OCI-LY7 (cell line): ENCODE measurements around the gene WEE2. TPM values are rescaled to one million over a fixed set of nuclear protein-coding genes. Genes with fewer than 3 reads are reported as not detected.

Experiments
- BruUV-seq: library from RNA; stranded (reverse); fragments of 400-500 nt; replicated peaks from 2 replicates; lab custom pipeline; 2021; lab: Mats Ljungman, UMichigan
- CTCF ChIA-PET: fragments of 300-600 bp; sonication (Branson Sonifier 250); formaldehyde crosslinking; loops from one replicate; lab custom pipeline; 2022; ENCODE audit warnings: antibody characterized with exemption; ENCODE audit not compliant: unreplicated experiment; lab: Charles Lee
- POLR2A ChIA-PET: fragments of 300-600 bp; sonication (Branson Sonifier 250); formaldehyde crosslinking; loops from one replicate; lab custom pipeline; 2022; ENCODE audit warnings: antibody characterized with exemption; lab: Charles Lee
- DNase-seq: peaks from one replicate; pipeline ENCODE4 v3.0.0-alpha.2; 2015; ENCODE audit warnings: low spot score
- H2AFZ ChIP-seq: fragments of 200-600 bp; sonication (generic), shearing (Covaris generic); 2 replicates; pipeline ENCODE4 v1.6.1; 2014; ENCODE audit warnings: mild to moderate bottlenecking, antibody characterized with exemption, low read length, moderate library complexity
- H3K27ac ChIP-seq: fragments of 200-600 bp; sonication (generic); 2 replicates; pipeline ENCODE4 v1.5.1; 2014; ENCODE audit warnings: mixed run types, low read depth, mild to moderate bottlenecking, moderate library complexity, low read length, inconsistent platforms; ENCODE audit not compliant: poor library complexity, severe bottlenecking
- H3K36me3 ChIP-seq: fragments of 200-600 bp; sonication (generic); 2 replicates; pipeline ENCODE4 v1.6.1; 2014; ENCODE audit warnings: mild to moderate bottlenecking, antibody characterized with exemption, low read length, moderate library complexity, mixed read lengths; ENCODE audit not compliant: insufficient read depth
- H3K4me1 ChIP-seq: fragments of 200-600 bp; sonication (generic); 2 replicates; pipeline ENCODE4 v1.5.1; 2014; ENCODE audit warnings: mild to moderate bottlenecking, low read length; ENCODE audit not compliant: insufficient read depth, poor library complexity, severe bottlenecking
- H3K4me2 ChIP-seq: fragments of 200-600 bp; sonication (generic); 2 replicates; pipeline ENCODE4 v1.6.1; 2014; ENCODE audit warnings: mild to moderate bottlenecking, low read length
- H3K4me3 ChIP-seq: fragments of 200-600 bp; sonication (generic); 2 replicates; pipeline ENCODE4 v1.5.1; 2014; ENCODE audit warnings: mild to moderate bottlenecking, low read depth, low read length; ENCODE audit not compliant: poor library complexity, severe bottlenecking
- H3K79me2 ChIP-seq: fragments of 200-600 bp; sonication (generic); 2 replicates; pipeline ENCODE4 v1.6.1; 2016; ENCODE audit warnings: low read depth, mild to moderate bottlenecking, low read length, moderate library complexity, mixed read lengths; ENCODE audit not compliant: insufficient read depth
- H3K9me2 ChIP-seq: fragments of 200-600 bp; sonication (generic); 2 replicates; pipeline ENCODE4 v1.6.1; 2016; ENCODE audit warnings: mild to moderate bottlenecking, low read length, mixed read lengths; ENCODE audit not compliant: insufficient read depth
- H3K9me3 ChIP-seq: fragments of 200-600 bp; sonication (generic); 2 replicates; pipeline ENCODE4 v1.6.1; 2014; ENCODE audit warnings: mild to moderate bottlenecking, mixed run types, low read length, mixed read lengths
- H4K20me1 ChIP-seq: fragments of 200-600 bp; sonication (generic); 2 replicates; pipeline ENCODE4 v1.6.1; 2014; ENCODE audit warnings: mild to moderate bottlenecking, antibody characterized with exemption, low read length, moderate library complexity, mixed read lengths; ENCODE audit not compliant: insufficient read depth
- EZH2phosphoT487 ChIP-seq: fragments of 200-600 bp; sonication (generic); IDR thresholded peaks from 2 replicates; pipeline ENCODE4 v1.6.1; 2018; ENCODE audit warnings: low read depth, borderline replicate concordance, mild to moderate bottlenecking, mixed run types, antibody characterized with exemption, low read length, moderate library complexity, mixed read lengths
- intact Hi-C: fragments of 100-400 bp; cut with micrococcal nuclease; formaldehyde crosslinking; loops from one replicate; pipeline ENCODE4 v1.10.0; 2022; ENCODE audit not compliant: unreplicated experiment
- total RNA-seq, 2 experiments: library from RNA; depleted of rRNA in 1 of 2; stranded (reverse); fragments of >200 nt in 1 of 2; shearing (Covaris generic) in 1 of 2; gene quantifications; 2 replicates each; pipeline ENCODE4 v1.2.3, GENCODE V29; 2014 to 2022
- TF ChIP-seq, protein P1 (sequence below): fragments of 200-600 bp; sonication (generic); conservative IDR thresholded peaks from 2 replicates; pipeline ENCODE4 v1.5.1; 2014; ENCODE audit warnings: mild to moderate bottlenecking, antibody characterized with exemption, low read length, moderate library complexity, mixed read lengths

WEE2 gene
- total RNA-seq, 2 experiments from 2014 or later: not detected

GRCh38 chr7:141706239-141707064 is 1.7 kb upstream of the WEE2 start:
- CTCF ChIA-PET: no interaction called here
- Histone ChIP-seq H3K36me3 (no peaks in the 10 kb centered on the region), H3K4me3 (no peak overlapping the region), H3K79me2 (no peaks in the 10 kb centered on the region), H3K9me3 (no peaks in the 10 kb centered on the region), H3K4me2 (no peak overlapping the region), H3K9me2 (no peaks in the 10 kb centered on the region), H3K27ac (no peak overlapping the region), H4K20me1 (no peaks in the 10 kb centered on the region), H2AFZ (no peak overlapping the region), H3K4me1 (peaks cover 5% of the 10 kb centered on the region)
- DNase-seq: no peak
- POLR2A ChIA-PET: interaction anchor here (0.9 kb wide), 1 partner anchor 9 kb away, joined by 3 read pairs; no protein-coding TSS in a partner anchor
- intact Hi-C loops: no loop called here
- no TSS peak for BruUV-seq
- TF ChIP-seq EZH2phosphoT487: no peak
- TF ChIP-seq, protein P1, sequence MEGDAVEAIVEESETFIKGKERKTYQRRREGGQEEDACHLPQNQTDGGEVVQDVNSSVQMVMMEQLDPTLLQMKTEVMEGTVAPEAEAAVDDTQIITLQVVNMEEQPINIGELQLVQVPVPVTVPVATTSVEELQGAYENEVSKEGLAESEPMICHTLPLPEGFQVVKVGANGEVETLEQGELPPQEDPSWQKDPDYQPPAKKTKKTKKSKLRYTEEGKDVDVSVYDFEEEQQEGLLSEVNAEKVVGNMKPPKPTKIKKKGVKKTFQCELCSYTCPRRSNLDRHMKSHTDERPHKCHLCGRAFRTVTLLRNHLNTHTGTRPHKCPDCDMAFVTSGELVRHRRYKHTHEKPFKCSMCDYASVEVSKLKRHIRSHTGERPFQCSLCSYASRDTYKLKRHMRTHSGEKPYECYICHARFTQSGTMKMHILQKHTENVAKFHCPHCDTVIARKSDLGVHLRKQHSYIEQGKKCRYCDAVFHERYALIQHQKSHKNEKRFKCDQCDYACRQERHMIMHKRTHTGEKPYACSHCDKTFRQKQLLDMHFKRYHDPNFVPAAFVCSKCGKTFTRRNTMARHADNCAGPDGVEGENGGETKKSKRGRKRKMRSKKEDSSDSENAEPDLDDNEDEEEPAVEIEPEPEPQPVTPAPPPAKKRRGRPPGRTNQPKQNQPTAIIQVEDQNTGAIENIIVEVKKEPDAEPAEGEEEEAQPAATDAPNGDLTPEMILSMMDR: no peak

GRCh38 chr7:141709318-141709717 is 1.2 kb downstream of the WEE2 start:
- Histone ChIP-seq H3K9me3 (no peaks in the 10 kb centered on the region), H3K4me1 (no peaks in the 10 kb centered on the region), H3K36me3 (no peaks in the 10 kb centered on the region), H3K9me2 (no peaks in the 10 kb centered on the region), H3K4me2 (no peak overlapping the region), H3K4me3 (no peak overlapping the region), H3K27ac (no peak overlapping the region), H3K79me2 (no peaks in the 10 kb centered on the region), H4K20me1 (no peaks in the 10 kb centered on the region), H2AFZ (no peak overlapping the region)
- ChIA-PET POLR2A (interaction anchor here (0.7 to 1.2 kb wide), 2 partner anchors 36 to 71 kb away, joined by 4 to 5 read pairs; no protein-coding TSS in a partner anchor), CTCF (no interaction called here)
- intact Hi-C loops: no loop called here
- no peak for TF ChIP-seq EZH2phosphoT487
- TF ChIP-seq, protein P1: no peak
- DNase-seq: no peak
- BruUV-seq: no TSS peak

DNA sequence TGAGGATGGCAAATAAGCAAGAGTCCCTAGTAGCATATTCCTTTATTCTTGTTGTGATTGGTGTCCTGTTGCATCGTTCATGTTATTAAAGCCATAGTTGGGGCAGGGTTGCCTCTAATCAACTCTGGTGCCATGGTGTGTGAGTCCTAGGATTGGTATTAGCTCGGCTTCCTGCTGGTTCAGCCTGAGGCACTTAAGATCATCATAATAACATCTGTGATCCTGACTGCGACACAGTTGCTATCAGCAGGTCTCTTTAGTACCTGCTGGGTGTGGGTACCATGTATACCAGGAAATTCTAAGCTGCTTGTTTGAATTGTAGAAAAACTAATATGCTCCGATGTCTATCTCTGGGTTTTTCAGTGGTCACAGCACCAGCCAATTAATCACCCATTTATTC is 1.6 kb downstream of the WEE2 start:
- H3K27ac ChIP-seq: no peak overlapping the region
- no peak overlapping the region for H3K4me2 ChIP-seq
- intact Hi-C loops: no loop called here
- ChIA-PET CTCF (no interaction called here), POLR2A (interaction anchor here (0.5 to 1.2 kb wide), 3 partner anchors 35 to 1036 kb away, joined by 4 to 5 read pairs (median 4); no protein-coding TSS in a partner anchor)
- H2AFZ ChIP-seq: no peak overlapping the region
- no peaks in the 10 kb centered on the region for H3K36me3 ChIP-seq
- no peak for TF ChIP-seq EZH2phosphoT487
- TF ChIP-seq, protein P1: no peak
- no TSS peak for BruUV-seq
- H4K20me1 ChIP-seq: no peaks in the 10 kb centered on the region
- no peaks in the 10 kb centered on the region for H3K9me2 ChIP-seq
- H3K4me3 ChIP-seq: no peak overlapping the region
- no peaks in the 10 kb centered on the region for H3K9me3 ChIP-seq
- DNase-seq: no peak
- no peaks in the 10 kb centered on the region for H3K79me2 ChIP-seq
- no peaks in the 10 kb centered on the region for H3K4me1 ChIP-seq
